K562 (cell line): Measurements from ENCODE around the gene IL4I1. TPM values are rescaled to one million over a fixed set of nuclear protein-coding genes. Genes with fewer than 3 reads are reported as not detected.
A peak's percentile ranks its signal among the peaks of the same experiment; 100 is the strongest.

ENCODE experiments used
- CEBPG ChIP-seq, 3 experiments: fragments of 200-800 bp in 1 of 3; sonication (Bioruptor generic) in 1 of 3; sonication (generic) in 1 of 3; formaldehyde crosslinking in 1 of 3; IDR thresholded peaks in 2 of 3; conservative IDR thresholded peaks in 1 of 3; 2 replicates each; pipeline versions ENCODE4 v1.6.1 to v1.8.0; 2016 to 2022; ENCODE audit warnings: missing compliant biosample characterization in 2 of 3, missing genetic modification characterization in 2 of 3, mild to moderate bottlenecking in 1 of 3, missing genetic modification reagents in 1 of 3
- CTBP1 ChIP-seq: fragments of 450-650 bp; IDR thresholded peaks from 2 replicates; pipeline ENCODE4 v1.6.1; 2016; ENCODE audit warnings: borderline replicate concordance
- ELF1 ChIP-seq: fragments of 200-800 bp; sonication (Bioruptor generic); IDR thresholded peaks from 2 replicates; pipeline ENCODE4 v1.6.1; 2016; ENCODE audit warnings: missing genetic modification characterization, missing compliant biosample characterization
- ERF ChIP-seq: fragments of 450-650 bp; formaldehyde crosslinking; IDR thresholded peaks from 2 replicates; pipeline ENCODE4 v1.4.0; 2020; ENCODE audit warnings: mild to moderate bottlenecking, mixed read lengths
- GABPB2 ChIP-seq: fragments of 250-450 bp; sonication (Bioruptor Pico); conservative IDR thresholded peaks from 2 replicates; pipeline ENCODE4 v1.5.1; 2021; ENCODE audit warnings: mild to moderate bottlenecking
- IRF2 ChIP-seq: sonication (generic); formaldehyde crosslinking; IDR thresholded peaks from 2 replicates; pipeline ENCODE4 v1.8.1; 2022; ENCODE audit warnings: mild to moderate bottlenecking, missing genetic modification reagents
- MECOM ChIP-seq: fragments of 250-450 bp; sonication (Bioruptor Pico); IDR thresholded peaks from 2 replicates; pipeline ENCODE4 v1.8.0; 2022; ENCODE audit warnings: inconsistent platforms
- PML ChIP-seq: IDR thresholded peaks from 2 replicates; pipeline ENCODE4 v1.6.1; 2012; ENCODE audit warnings: low read length, inconsistent platforms
- PRMT5 ChIP-seq: sonication (generic); formaldehyde crosslinking; IDR thresholded peaks from 2 replicates; pipeline ENCODE4 v1.5.0; 2020; ENCODE audit warnings: missing genetic modification reagents
- REST ChIP-seq, 2 experiments: fragments of 450-650 bp; formaldehyde crosslinking in 1 of 2; IDR thresholded peaks; 2 replicates each; pipeline versions ENCODE4 v1.4.0 to v1.6.1; 2014 to 2020; ENCODE audit warnings: mild to moderate bottlenecking in 2 of 2, borderline replicate concordance in 1 of 2, low read depth in 1 of 2
- THRB ChIP-seq: fragments of 450-650 bp; formaldehyde crosslinking; conservative IDR thresholded peaks from 2 replicates; pipeline ENCODE4 v1.4.0; 2022; ENCODE audit warnings: mild to moderate bottlenecking, missing genetic modification characterization
- ZNF212 ChIP-seq: fragments of 450-650 bp; formaldehyde crosslinking; IDR thresholded peaks from 2 replicates; pipeline ENCODE4 v1.4.0; 2020; ENCODE audit warnings: mild to moderate bottlenecking
- polyA plus RNA-seq, 8 experiments: library from polyadenylated mRNA; depleted of rRNA in 4 of 8; stranded (reverse) in 5 of 8; unstranded in 3 of 8; fragments of >200 nt; fragmentation: Nextera tagmentation in 2 of 8; fragmentation: Illumina TruSeq in 1 of 8; extraction: Ambion mirVana in 2 of 8; extraction: Trizol in 1 of 8; gene quantifications; 2 replicates each; pipeline versions ENCODE4 v1.2.1 to v1.2.3, GENCODE V29; 2011 to 2014; ENCODE audit warnings: inconsistent platforms in 1 of 8, missing spikeins in 1 of 8
- total RNA-seq, 7 experiments: library from RNA; depleted of rRNA in 6 of 7; stranded (reverse); fragments of >200 nt in 6 of 7; fragmentation: Illumina TruSeq in 2 of 7; extraction: Trizol in 2 of 7; gene quantifications; 2 replicates each; pipeline versions ENCODE4 v1.2.1 to v1.2.3, GENCODE V29; 2011 to 2021; ENCODE audit warnings: low replicate concordance in 1 of 7
- TF ChIP-seq, protein P1 (sequence below): fragments of 450-650 bp; formaldehyde crosslinking; IDR thresholded peaks from 2 replicates; pipeline ENCODE4 v1.4.0; 2022; ENCODE audit warnings: missing genetic modification characterization
- TF ChIP-seq, protein P2 (sequence below): fragments of 150-350 bp; IDR thresholded peaks from 2 replicates; pipeline ENCODE4 v1.6.1; 2014; ENCODE audit warnings: low read depth, mild to moderate bottlenecking, low read length, borderline replicate concordance

IL4I1 gene
- total and polyA plus RNA-seq, 9 of the 15 experiments (the other 6 are each of a cell fraction or from before 2014, with no cell fraction given): 0.06 to 0.95 (median 0.43) TPM; not detected in 2

DNA sequence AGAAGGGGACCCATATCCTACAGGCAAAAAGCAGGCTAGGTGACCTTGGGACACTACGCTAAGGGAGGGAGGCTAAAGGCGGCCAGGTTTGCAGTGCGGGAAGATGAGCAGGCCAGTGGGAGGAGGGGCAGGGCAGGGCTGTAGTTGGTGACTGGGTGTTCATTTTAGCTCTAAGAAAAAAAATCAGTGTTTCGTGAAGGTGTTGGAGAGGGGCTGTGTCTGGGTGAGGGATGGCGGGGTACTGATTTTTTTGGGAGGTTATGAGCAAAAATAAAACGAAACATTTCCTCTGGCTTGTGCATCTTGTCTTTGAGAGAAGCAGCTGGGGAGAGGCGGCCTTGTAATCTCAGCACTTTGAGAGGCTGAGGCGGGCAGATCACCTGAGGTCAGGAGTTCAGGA is 37.0 kb upstream of the IL4I1 start (continued):
- TF ChIP-seq CEBPG (CRISPR knock-in tag; IDR thresholded peaks at IDR 0.05): no peak
- TF ChIP-seq CEBPG (tag; conservative IDR thresholded peaks at IDR 0.05 in 1 of 2, IDR thresholded peaks at IDR 0.05 in 1 of 2): no peak
- TF ChIP-seq ZNF212: peak; percentile 39; the same call in 1 of the 2 replicates
- TF ChIP-seq PML: 0 out of 2 replicates have a peak, but pooled peaks have one; percentile 19
- no peak for TF ChIP-seq REST (IDR thresholded peaks at IDR 0.05; ENCODE audit: borderline replicate concordance)
- TF ChIP-seq REST (CRISPR knock-in tag; IDR thresholded peaks at IDR 0.05; ENCODE audit: low read depth): peak; percentile 83
- peak; percentile 62 for TF ChIP-seq CTBP1
- TF ChIP-seq, protein P1, sequence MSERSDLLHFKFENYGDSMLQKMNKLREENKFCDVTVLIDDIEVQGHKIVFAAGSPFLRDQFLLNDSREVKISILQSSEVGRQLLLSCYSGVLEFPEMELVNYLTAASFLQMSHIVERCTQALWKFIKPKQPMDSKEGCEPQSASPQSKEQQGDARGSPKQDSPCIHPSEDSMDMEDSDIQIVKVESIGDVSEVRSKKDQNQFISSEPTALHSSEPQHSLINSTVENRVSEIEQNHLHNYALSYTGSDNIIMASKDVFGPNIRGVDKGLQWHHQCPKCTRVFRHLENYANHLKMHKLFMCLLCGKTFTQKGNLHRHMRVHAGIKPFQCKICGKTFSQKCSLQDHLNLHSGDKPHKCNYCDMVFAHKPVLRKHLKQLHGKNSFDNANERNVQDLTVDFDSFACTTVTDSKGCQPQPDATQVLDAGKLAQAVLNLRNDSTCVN (CRISPR knock-in tag): peak; percentile 99
- peak; percentile 98 for TF ChIP-seq THRB
- peak; percentile 94 for TF ChIP-seq ERF (CRISPR knock-in tag)
- no peak for TF ChIP-seq ELF1 (tag)
- TF ChIP-seq, protein P2, sequence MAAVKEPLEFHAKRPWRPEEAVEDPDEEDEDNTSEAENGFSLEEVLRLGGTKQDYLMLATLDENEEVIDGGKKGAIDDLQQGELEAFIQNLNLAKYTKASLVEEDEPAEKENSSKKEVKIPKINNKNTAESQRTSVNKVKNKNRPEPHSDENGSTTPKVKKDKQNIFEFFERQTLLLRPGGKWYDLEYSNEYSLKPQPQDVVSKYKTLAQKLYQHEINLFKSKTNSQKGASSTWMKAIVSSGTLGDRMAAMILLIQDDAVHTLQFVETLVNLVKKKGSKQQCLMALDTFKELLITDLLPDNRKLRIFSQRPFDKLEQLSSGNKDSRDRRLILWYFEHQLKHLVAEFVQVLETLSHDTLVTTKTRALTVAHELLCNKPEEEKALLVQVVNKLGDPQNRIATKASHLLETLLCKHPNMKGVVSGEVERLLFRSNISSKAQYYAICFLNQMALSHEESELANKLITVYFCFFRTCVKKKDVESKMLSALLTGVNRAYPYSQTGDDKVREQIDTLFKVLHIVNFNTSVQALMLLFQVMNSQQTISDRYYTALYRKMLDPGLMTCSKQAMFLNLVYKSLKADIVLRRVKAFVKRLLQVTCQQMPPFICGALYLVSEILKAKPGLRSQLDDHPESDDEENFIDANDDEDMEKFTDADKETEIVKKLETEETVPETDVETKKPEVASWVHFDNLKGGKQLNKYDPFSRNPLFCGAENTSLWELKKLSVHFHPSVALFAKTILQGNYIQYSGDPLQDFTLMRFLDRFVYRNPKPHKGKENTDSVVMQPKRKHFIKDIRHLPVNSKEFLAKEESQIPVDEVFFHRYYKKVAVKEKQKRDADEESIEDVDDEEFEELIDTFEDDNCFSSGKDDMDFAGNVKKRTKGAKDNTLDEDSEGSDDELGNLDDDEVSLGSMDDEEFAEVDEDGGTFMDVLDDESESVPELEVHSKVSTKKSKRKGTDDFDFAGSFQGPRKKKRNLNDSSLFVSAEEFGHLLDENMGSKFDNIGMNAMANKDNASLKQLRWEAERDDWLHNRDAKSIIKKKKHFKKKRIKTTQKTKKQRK: no peak
- no peak for TF ChIP-seq MECOM
- TF ChIP-seq IRF2 (CRISPR knock-in tag): no peak
- TF ChIP-seq GABPB2 (CRISPR knock-in tag): peak; percentile 97
- 0 out of 2 replicates have a peak, but pooled peaks have one; percentile 5 for TF ChIP-seq PRMT5 (CRISPR knock-in tag)
